ENCODE results near the gene DCAF15.

Gene DCAF15

DNA sequence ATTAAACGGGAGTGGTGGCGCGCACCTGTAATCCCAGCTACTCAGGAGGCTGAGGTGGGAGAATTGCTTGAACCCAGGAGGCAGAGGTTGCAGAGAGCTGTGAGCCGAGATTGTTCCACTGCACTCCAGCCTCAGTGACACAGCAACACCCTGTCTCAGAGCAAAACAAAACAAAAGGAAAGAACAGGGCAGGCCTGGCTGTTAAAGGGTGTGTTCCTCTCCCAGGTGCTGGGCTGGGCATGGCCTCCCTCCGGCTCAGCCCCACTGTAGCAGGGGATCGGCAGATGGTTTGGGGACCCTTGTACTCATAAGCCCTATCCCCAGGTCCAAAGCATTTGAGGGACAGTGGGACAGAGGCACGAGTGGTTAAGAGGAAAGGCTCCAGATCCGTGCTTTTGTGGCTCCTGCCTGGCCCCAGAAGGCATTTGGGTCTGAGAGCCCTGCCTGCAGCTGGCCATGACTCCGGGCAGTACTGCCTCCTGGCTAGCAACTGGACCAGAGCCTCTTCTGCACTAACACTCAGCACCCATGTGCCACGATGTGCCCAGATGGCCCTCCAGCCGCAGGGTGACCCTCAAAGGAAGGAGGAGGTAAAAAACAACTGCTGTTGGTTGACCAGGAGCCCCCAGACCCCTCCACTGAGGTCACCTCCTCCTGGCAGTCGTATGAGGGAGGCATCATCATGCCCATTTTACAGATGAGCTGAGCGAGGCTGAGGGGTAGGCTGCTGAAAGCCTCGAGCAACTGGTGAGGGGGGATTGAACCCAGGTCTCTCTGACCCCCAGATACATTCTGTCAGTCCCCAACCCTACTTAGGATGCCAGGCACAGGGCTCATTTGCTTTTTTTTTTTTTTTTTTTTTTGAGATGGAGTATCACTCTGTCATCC lies 43.8 kb downstream of the DCAF15 start:
- DNase-seq: no peak

DNA sequence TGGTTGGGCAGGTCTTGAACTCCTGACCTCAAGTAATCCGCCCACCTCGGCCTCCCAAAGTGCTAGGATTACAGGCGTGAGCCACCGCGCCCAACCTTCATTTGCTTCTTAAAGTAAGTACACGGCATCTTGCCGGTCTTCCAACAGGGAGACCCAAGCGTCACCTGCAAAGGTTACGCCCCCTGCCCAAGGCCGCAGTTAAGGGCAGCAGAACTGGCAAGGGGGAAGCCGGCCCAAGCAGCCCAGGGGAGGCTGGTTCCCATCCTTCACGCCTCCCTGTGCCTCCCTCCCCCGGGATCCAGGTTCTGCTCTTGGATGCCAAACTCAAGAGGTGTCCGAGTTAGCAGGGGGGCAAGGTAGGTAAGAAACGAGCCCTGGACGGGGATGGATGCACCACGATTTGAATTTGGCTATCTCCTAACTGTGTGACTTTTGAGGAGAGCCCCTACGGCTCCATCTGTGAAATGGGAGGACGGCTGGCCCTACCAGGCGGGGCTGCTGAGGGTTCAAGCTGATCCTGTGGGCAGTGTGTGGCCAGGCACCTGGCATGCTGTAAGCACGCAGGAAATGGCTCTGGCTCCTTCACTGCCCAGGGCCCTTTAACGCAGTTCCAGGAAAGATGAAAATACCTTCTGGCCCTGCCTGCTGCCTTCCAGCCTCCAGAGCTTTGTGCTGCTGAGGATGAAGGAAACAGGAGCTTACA lies 44.8 kb downstream of the DCAF15 start:
- no peak for DNase-seq

DNA sequence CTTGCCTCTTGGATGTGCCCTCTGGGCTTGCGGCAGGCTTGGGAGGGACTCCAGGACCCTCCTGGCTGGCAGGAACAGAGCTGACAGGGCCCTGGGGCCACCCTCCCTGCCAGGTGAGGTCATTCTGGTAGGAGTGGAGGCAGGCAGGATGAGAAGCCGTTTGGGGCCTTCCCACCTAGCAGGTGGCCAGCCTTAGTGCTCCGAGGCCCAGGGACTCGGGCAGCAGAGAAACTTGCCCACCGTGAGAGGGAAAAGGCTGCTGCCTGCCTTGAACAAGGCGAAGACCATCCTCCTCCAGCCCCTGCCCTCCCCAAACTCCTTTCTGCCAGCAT lies 45.3 kb downstream of the DCAF15 start:
- no peak for DNase-seq

DNA sequence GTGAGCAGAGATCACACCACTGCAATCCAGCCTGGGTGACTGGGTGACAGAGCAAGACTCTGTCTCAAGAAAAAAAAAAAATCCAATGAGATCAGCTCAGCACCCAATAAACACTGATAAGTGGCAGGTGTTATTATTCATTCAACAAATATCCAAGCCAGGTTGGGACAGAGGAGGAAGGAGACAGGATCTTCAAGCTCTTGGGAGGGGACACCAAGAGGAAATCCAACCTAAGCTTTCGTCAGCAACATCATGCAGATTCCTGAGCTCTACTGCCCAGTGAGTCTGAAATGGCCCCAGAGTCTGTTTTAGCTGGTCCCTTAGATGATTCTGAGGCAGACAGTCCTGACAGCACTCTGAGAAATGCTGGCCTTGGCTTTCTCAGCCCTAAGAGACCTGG lies 46.1 kb downstream of the DCAF15 start:
- DNase-seq: no peak

DNA sequence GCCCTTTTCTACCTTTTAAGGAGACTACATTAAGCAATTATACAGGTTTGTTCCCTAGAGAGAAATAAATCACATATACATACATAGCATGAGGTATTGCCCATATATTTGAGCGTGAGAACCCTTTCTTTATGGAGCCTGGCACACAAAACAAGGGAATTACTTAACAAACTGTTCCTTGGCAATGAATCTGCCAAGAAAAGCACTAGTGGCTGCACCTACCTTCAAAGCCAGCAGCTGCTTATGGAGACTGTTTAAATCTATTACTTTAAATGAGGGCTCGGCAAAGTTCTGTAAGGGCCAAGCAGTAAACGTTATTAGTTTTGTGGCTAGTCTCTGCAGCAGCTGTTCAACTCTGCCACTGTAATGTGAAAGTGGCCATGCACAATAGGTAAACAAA lies 46.8 kb downstream of the DCAF15 start:
- no peak for DNase-seq

DNA sequence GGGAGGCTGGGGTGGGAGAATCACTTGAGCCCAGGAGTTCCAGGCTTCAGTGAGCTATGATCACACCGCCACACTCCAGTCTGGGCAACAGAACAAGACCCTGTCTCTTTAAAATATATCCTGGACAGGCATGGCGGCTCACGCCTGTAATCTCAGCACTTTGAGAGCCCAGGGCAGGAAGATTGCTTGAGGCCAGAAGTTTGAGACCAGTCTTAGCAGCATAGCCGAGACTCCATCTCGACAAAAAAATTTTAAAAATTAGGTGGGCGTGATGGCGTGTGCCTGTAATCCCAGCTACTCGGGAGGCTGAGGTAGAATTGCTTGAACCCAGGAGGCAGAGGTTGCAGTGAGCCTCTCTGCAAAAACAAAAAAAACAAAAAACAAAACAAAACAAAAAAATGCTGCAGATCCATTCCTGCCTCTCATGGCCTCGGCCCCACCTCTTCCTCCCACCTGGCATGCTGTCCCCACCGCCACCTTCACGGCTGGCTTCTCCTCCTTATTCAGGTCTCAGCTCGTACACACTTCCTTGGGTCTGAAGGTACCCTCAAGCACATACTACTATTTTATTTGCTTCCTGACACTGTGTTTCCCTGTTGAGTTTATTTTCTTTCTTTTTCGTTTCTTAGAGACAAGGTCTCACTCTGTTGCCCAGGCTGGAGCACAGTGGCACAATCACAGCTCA lies 48.5 kb downstream of the DCAF15 start:
- DNase-seq: no peak

DNA sequence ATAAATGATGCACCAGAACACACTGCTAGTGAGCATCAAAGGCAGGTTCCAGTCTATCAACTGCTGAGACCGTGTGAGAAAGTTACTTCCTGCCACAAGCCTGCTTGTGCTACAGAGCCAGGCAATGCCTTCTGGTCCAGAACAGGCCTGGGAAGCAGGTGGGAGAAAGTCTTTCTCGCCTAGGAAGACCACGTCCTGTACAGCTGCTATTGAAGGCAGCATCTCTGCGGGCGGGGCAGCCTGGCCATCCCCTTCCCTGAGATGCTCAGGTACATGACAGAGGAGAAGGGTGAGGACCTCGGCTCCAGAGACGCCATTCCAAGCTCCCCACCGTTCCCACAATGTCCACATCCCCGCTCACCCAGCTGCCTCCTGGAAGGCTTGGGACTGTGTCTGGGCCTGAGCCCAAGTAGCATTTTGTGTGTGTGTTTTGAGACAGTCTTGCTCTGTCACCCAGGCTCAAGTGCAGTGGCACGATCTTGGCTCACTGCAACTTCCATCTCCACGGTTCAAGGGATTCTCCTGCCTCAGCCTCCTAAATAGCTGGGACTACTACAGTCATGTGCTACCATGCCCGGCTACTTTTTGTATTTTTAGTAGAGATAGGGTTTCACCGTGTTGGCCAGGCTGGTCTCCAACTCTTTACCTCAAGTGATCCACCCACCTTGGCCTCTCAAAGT lies 50.4 kb downstream of the DCAF15 start:
- DNase-seq: no peak

DNA sequence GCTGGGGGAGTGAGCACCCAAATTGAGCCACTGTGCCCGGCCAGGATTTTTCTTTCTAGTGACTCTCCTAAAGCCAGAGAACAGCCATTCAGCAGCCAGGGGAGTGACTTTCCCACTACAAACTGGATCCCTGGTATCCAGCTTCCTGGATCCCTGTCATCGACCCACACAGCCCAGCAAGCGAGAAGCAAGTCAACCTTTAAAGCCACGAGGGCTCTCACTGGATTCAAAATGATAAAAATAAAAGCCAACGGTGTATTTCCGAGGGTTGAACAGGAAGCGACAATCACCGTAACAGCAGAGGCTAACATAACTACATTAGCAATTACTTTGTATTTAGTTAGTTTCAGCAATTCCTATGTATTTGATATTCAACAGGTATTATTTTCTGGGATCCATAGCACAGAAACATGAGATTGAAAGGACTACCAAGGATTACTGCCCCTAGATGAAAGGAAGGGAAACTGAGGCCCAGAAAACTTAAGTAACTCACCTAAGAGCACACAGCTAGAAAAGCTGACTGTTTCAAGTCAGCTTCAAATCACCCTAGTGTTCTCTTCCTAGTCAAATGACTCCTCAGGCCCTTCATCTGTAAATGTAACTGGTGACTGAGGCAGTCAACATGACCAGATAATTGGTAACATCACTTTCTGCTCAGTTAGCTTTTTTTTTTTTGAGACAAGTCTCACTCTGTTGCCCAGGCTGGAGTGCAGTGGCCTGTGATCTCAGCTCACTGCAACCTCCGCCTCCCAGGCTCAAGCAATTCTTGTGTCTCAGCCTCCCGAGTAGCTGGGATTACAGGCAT lies 51.1 kb downstream of the DCAF15 start:
- DNase-seq: no peak

DNA sequence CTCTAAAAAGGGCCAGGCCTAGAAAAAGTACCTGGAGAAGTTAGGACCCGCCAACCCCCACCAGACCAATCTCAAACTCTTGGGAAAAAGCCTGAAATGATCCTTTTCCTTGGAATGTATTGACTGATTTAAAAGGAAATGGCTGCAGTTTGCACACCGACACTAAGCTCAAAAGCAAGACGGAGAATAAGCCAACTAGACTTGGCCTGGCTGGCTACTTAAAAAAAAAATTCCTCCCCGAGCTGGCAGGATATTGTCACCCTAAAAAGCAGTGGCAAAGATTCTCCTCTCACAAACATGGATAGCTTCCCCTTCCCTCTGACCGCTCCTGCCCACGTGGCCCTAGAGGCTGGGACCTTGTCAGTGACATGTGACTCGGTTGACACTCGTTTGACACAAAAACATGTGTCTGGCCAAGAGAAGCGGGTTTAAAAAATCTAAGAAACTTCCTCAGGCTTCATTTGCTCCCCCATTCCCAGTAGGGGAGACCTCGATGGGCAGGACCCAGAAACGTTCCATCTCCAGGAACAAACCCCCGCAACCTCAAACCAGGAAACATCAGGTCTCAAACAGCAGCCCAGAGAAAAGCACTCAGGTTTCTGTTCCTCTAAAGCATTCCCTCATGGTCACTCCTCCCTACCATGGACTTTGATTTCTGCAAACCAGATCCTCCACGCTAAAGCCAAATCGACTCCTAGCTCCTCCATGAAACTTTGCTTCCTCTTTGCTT lies 52.5 kb downstream of the DCAF15 start:
- no peak for DNase-seq

DNA sequence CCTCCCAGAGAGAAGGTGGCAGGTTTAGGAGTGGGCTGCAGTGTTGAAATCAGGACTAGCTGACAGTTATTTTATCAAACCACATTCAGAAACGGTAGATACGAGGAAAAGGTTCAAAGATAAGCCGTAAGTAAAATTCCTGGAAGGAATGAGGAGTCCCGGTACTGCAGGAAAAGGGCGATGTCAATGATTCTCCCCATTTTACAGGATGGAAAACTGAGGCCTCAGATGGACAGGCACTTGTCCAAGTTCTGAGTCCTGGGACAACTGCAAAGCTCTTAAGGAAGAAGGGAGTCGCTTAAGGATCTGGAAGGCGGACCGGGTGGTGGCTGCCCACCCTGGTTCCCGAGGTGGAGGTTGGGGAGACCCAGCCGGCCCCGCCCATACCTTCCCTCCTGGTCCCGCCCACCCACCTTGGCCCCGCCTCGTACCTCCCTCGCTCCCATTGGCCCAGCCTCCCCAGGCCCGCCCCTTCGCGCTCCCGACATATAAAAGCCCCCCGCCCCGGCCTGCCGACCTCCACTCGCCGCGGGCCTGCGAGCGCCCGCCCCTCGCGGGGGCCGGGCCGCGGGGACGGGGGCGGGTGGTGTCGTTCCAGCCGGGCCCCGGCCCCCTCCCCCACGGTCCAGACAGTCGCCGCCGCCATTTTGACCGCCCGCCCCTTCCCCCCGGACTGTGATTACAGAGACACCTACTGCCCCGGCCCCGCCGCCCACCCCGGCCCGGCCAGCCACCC lies 53.2 kb downstream of the DCAF15 start:
- peak; percentile 81 to 87 (median 84) for DNase-seq

DNA sequence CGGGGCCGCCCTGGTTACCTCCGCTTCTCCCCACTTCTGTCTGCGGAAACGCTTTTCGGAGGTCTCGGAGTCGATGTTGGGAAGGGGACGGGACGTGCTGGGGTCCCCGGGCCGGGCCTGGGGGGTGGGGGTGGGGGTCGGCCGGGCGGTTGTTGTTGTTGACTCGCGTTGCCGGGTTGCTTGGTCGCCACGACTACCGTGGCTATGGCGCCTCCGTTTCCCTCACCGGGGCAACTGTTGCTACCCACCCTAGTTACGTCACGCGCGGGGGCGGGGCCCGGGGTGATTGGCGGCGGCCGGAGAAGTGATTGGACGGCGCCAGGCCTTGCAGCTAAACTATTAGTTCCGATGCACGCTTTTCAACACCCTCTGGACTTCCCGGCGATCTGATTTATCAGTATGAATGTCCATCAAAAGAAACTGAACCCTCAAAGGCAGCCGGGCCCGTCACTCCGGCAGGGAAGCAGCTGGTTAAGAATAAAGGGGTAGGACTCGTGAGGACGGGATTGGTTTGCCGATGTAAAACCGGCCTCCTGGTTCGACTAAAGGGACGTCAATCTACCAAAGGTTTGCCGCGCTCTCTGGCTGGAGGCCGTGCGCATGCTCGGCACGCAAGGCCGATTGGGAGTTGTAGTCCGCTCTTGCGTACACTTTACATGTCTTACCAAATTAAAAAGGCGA lies 53.9 kb downstream of the DCAF15 start, which contains the start of gene RFX1:
Gene RFX1 (minus strand): TSS at position 236 of the 681 bp plus-strand sequence. CDS start 12,477 bp downstream, outside the sequence.
- DNase-seq: peak; percentile 99 to 100 (median 100)

DNA sequence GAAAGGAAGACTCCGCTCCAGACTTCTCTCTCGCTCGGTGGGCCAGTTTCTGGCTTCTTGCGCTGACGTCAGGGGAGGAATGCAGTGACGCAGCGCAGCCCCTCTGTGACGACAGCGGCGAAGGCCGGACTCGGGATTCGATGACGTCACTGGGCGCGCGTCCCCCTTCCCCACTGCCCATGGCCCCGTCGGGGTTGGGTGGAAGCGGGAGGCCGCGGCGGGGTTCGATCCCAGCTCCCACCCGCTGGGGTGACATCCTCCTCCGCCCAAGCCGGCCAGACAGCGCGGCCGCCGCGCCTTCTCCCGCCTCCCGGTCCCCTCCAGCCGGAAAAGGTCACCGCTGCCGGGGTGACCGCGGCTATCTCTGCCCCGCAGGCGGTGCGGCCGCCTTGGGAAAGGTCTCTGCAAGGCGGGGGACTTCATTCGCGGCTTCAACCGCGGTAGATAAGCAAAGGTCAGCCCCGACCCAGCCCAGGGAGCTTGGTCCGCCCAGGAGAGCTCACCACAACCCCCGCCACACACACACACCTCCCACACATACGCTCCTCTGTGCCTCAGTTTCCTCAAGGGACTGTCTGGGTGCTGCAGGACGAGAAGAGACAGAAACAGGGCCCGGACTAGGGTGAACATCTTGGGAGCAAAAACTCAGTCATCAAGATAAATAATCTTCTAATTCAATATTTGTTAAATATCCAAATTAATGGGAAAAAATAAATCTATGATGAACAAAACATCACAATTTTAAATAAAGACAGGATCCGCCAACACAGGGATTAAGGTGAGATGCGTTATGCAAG lies 54.7 kb downstream of the DCAF15 start:
- peak in 1 of 4 experiments; percentile 80 for DNase-seq

Measured in activated CD4-positive, CD25-positive, alpha-beta regulatory T cell (primary cell).